Measurements from ENCODE around the gene TSPAN4. TPM values are rescaled to one million over a fixed set of nuclear protein-coding genes. Genes with fewer than 3 reads are reported as not detected.

TSPAN4 gene
- total RNA-seq, 2 experiments from 2014 or later = 9.4 to 12.1 TPM

DNA sequence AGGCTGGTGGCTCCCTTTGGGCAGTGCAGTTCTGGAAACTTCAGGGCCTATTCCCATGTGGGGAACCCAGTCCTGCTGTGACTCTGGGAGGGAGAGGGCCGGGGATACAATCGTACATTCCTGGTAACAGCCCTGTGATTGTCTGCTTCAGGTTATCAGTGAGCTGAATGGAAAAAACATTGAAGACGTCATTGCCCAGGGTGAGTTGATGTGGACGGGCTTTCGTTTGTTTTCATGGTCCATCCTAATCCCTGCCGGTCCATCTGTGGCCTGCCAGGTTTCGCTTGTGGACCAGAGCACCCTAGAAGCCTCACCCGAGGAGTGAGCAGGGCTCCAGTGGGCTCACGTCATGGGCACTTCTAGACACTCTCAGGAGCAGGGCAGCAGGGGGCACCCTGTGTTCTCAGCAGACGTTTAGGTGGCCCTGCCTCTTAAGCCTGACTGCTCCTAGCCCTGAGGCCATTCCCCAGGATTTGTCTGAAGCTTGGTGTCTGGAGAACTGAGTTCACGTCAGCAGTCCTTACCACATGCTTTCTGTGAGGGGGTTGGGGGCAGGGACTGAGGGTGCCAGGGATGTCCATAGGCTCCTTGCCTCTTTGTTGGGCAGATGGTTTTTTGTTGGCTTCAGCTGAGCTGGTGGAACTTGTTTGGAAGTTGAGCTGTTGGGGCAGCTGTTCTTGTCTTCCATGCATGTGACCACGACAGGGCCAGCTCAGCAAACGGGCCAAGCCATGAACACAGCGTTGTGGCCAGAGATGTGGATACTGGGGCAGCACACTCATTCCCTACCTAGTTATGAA lies 31.0 kb upstream of the TSPAN4 start:
- Histone ChIP-seq H3K4me2 (ENCODE audit: low read length) (peak overlapping the region; percentile 71), H3K36me3 (ENCODE audit: insufficient read depth, low read length) (peaks cover 62% of the 10 kb centered on the region), H2AFZ (ENCODE audit: low read length) (no peak overlapping the region), H4K20me1 (ENCODE audit: insufficient read depth, low read length) (peaks cover 17% of the 10 kb centered on the region; the same call in 1 of the 2 replicates), H3K4me1 (ENCODE audit: insufficient read depth, low read length, poor library complexity, severe bottlenecking) (peaks cover 43% of the 10 kb centered on the region), H3K27ac (ENCODE audit: low read depth, low read length, poor library complexity, severe bottlenecking) (peak overlapping the region; percentile 84), H3K9me2 (ENCODE audit: insufficient read depth, low read length) (no peaks in the 10 kb centered on the region), H3K9me3 (ENCODE audit: low read length) (no peaks in the 10 kb centered on the region), H3K4me3 (ENCODE audit: low read depth, low read length, poor library complexity, severe bottlenecking) (peak overlapping the region; percentile 100), H3K79me2 (ENCODE audit: insufficient read depth, low read depth, low read length) (peaks cover 43% of the 10 kb centered on the region)
- intact Hi-C loops (cut with micrococcal nuclease; ENCODE audit: unreplicated experiment) = no loop called here
- DNase-seq (ENCODE audit: low spot score) = no peak
- ChIA-PET POLR2A (interaction anchor here (1.8 kb wide), 1 partner anchor 8 kb away, joined by 11 read pairs; the partner anchor contains the start of gene PNPLA2), CTCF (ENCODE audit: unreplicated experiment) (interaction anchor here (0.9 kb wide), 1 partner anchor 26 kb away, joined by 3 read pairs; no protein-coding TSS in a partner anchor)
- TF ChIP-seq CTCF (conservative IDR thresholded peaks at IDR 0.05; ENCODE audit: low read length) (peak; percentile 31; the same call in 1 of the 2 replicates), EZH2phosphoT487 (IDR thresholded peaks at IDR 0.05; ENCODE audit: borderline replicate concordance, low read depth, low read length) (no peak)
- BruUV-seq (replicated peaks) = no TSS peak

- peaks cover 43% of the 10 kb centered on the region for H3K4me1 ChIP-seq (ENCODE audit: insufficient read depth, low read length, poor library complexity, severe bottlenecking)
- intact Hi-C loops (cut with micrococcal nuclease; ENCODE audit: unreplicated experiment) = no loop called here
- H2AFZ ChIP-seq (ENCODE audit: low read length) = no peak overlapping the region
- peaks cover 17% of the 10 kb centered on the region; the same call in 1 of the 2 replicates for H4K20me1 ChIP-seq (ENCODE audit: insufficient read depth, low read length)
- ChIA-PET CTCF (ENCODE audit: unreplicated experiment) (interaction anchor here (0.9 kb wide), 1 partner anchor 27 kb away, joined by 3 read pairs; no protein-coding TSS in a partner anchor), POLR2A (no interaction called here)
- DNase-seq (ENCODE audit: low spot score) = no peak
- H3K36me3 ChIP-seq (ENCODE audit: insufficient read depth, low read length) = peaks cover 62% of the 10 kb centered on the region
- H3K4me3 ChIP-seq (ENCODE audit: low read depth, low read length, poor library complexity, severe bottlenecking) = no peak overlapping the region
- BruUV-seq (replicated peaks) = no TSS peak
- TF ChIP-seq EZH2phosphoT487 (IDR thresholded peaks at IDR 0.05; ENCODE audit: borderline replicate concordance, low read depth, low read length) = no peak
- no peak for TF ChIP-seq CTCF (conservative IDR thresholded peaks at IDR 0.05; ENCODE audit: low read length)
- H3K9me3 ChIP-seq (ENCODE audit: low read length) = no peaks in the 10 kb centered on the region
- H3K27ac ChIP-seq (ENCODE audit: low read depth, low read length, poor library complexity, severe bottlenecking) = no peak overlapping the region
- no peaks in the 10 kb centered on the region for H3K9me2 ChIP-seq (ENCODE audit: insufficient read depth, low read length)
- H3K79me2 ChIP-seq (ENCODE audit: insufficient read depth, low read depth, low read length) = peaks cover 43% of the 10 kb centered on the region
- peak overlapping the region; percentile 71 for H3K4me2 ChIP-seq (ENCODE audit: low read length)
Observed at GRCh38 chr11:812390-812789, 30.3 kb upstream of the TSPAN4 start.

GRCh38 chr11:813072-813455 lies 29.6 kb upstream of the TSPAN4 start:
- intact Hi-C loops (cut with micrococcal nuclease; ENCODE audit: unreplicated experiment) = no loop called here
- H2AFZ ChIP-seq (ENCODE audit: low read length) = no peak overlapping the region
- ChIA-PET CTCF (ENCODE audit: unreplicated experiment) (no interaction called here), POLR2A (no interaction called here)
- peaks cover 37% of the 10 kb centered on the region for H3K4me1 ChIP-seq (ENCODE audit: insufficient read depth, low read length, poor library complexity, severe bottlenecking)
- H3K79me2 ChIP-seq (ENCODE audit: insufficient read depth, low read depth, low read length) = peaks cover 37% of the 10 kb centered on the region
- BruUV-seq (replicated peaks) = no TSS peak
- no peak overlapping the region for H3K4me2 ChIP-seq (ENCODE audit: low read length)
- no peaks in the 10 kb centered on the region for H3K9me3 ChIP-seq (ENCODE audit: low read length)
- no peaks in the 10 kb centered on the region for H3K9me2 ChIP-seq (ENCODE audit: insufficient read depth, low read length)
- no peak for DNase-seq (ENCODE audit: low spot score)
- no peak overlapping the region for H3K4me3 ChIP-seq (ENCODE audit: low read depth, low read length, poor library complexity, severe bottlenecking)
- H3K27ac ChIP-seq (ENCODE audit: low read depth, low read length, poor library complexity, severe bottlenecking) = peak overlapping the region; percentile 34
- peaks cover 62% of the 10 kb centered on the region for H3K36me3 ChIP-seq (ENCODE audit: insufficient read depth, low read length)
- peaks cover 17% of the 10 kb centered on the region; the same call in 1 of the 2 replicates for H4K20me1 ChIP-seq (ENCODE audit: insufficient read depth, low read length)
- TF ChIP-seq CTCF (conservative IDR thresholded peaks at IDR 0.05; ENCODE audit: low read length) = no peak
- no peak for TF ChIP-seq EZH2phosphoT487 (IDR thresholded peaks at IDR 0.05; ENCODE audit: borderline replicate concordance, low read depth, low read length)

Measured in OCI-LY7 (cell line).